NCI-H526 (cell line): Measurements from ENCODE around the gene SUSD1.
A peak's percentile ranks its signal among the peaks of the same experiment; 100 is the strongest.
"Not testable (repeated sequence)": the region's sequence is repeated elsewhere in the genome, so short reads cannot be mapped to it uniquely, and the experiment has no call there.

Experiments used
- DNase-seq, 2 experiments: peaks; one replicate each; lab custom pipeline; 2025; lab: John Stamatoyannopoulos, UW

The SUSD1 gene

DNA sequence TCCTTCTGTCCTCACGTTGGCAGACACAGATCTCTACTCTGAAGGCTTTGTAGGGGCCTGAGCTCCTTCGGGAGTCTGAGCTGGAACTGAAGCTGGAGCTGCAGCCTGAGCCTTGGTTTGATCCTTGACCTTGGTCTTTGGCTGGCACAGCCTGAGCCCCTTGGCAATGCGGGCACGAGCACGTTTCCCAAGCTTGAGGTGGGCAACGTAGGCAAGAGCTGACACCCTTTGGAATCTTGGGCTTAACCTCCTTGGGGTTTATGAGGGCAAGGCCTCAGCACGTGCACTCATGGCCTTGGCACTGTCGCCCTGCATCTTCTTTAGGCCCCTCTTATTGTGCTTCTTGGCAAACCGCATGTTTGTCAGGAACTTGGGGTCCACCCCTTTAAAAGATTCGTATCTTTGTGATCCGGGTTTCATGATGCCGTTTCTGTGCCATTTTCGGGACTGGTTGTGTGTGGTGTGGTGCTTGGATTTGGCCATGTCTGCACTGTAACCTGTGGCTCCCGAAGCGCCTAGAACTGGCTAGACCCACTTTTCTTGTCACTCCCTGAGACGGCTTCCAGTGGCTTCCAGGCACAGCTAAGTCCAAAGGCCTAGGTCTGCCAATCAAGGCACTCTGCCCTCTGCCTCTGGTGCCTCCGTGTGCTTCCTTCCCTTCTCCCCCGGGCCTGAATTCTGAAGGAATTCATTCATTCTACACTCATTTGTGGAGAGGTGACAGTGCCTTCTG is 1.4 kb downstream of the SUSD1 start:
- DNase-seq: no peak

- DNase-seq: no peak
These were observed 4.1 kb downstream of the SUSD1 start for GRCh38 chr9:112170968-112171367.

DNA sequence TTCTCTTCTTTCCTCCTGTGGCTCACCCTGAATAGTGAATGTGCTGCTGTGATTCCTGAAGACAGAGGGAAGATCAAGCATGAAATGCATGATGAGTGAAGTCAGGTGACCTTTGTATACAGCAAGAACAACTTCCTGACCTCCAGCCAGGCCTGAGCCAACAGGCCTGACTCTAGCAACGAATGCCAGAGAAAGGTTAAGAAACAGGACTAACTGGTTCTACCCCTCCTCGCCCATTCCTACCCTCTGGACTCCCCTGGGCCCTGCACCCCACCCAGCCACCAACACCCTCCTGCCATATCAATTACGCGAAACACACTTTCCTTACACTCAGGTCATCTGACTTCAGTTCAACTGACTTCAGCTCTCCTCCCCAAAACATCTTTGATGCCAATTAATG is 4.9 kb downstream of the SUSD1 start:
- peak in 1 of 2 experiments; percentile 44 for DNase-seq

DNA sequence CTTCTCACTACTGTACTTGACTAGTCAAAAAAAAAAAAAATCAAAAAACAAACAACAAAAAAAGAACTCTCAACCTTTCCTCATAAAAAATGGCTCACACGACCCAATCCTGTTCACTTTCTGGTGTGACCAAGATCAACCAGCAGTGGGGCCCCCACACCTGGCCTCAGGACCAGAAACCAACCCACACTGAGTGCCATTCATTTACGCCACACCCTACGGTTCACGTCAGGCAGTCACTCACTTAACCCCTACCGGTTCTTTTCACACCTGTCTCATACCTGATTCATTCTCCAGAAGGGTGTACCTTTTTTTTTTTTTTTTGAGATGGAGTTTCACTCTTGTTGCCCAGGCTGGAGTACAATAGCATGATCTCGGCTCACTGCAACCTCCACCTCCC is 5.7 kb downstream of the SUSD1 start:
- no peak for DNase-seq

GRCh38 chr9:112168197-112168596 is 6.9 kb downstream of the SUSD1 start:
- peak in 1 of 2 experiments; percentile 8 for DNase-seq

DNA sequence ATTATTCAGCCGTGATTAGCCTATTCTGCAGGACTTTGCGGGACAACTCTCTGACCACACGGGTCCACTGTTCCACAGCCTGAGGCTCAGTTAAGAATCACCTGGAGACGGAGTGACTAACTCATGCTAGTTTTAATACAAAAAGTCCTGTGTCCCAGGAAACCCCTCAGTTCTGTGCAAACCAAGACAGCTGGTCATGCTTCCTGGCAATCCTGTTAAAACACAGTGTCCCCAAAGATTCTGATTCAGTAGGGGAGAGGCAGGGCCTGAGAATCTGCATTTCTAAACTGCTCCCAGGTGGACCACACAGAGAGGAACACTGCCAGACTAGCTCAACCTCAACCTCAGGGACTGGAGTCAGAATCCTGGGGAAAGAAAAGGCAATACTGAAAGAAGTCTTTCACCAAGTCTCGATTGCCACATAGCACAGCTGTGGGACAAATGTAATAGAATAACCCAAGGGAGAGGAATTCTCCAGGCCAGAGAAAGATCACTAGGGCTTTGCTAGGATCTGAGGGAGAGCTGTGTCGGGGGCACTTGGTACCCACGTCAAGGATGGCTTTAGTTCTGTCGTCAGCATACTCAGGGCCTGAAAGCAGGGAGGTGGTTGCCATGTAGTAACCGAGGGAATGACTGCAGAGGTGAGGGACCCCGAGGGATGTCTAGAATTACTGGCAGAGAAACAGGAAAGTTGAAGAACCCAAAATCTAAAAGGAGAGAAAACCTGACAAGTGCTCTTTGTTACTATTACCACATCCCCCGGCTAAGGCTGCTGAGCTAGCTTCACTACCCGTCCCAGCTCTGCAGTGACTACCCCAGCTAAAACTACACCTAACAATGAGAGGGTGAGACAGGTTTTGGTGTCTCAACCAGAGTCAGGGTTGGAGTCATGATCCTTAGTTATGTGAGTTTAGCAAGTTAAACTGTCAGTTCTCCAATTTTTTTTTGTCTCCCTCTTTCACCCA is 8.6 kb downstream of the SUSD1 start:
- DNase-seq: no peak

GRCh38 chr9:112162621-112163413 is 12.3 kb downstream of the SUSD1 start:
- no peak for DNase-seq

- DNase-seq: no peak
These were observed 15.3 kb downstream of the SUSD1 start for GRCh38 chr9:112159781-112160180.

GRCh38 chr9:112158656-112159367 is 16.3 kb downstream of the SUSD1 start:
- DNase-seq: no peak

GRCh38 chr9:112157961-112158360 is 17.1 kb downstream of the SUSD1 start:
- no peak for DNase-seq

DNA sequence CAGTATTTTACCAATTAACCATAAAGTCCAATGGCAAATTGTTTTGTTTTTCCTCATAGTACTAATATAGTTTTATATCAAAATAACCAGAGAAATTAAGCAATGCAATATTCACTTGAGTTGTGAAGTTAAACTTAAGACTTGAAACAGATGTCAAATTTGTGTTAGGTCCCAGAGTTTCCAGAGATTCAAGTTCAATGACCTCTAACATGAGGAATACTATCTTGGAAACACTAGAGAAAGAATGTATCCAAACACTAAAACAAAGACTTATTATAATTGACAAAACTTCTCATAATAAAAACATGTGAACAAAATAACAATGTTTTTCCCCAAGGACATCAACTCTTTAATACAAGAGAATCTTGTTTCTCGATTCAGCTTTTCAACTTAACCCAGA is 18.0 kb downstream of the SUSD1 start:
- no peak for DNase-seq

DNA sequence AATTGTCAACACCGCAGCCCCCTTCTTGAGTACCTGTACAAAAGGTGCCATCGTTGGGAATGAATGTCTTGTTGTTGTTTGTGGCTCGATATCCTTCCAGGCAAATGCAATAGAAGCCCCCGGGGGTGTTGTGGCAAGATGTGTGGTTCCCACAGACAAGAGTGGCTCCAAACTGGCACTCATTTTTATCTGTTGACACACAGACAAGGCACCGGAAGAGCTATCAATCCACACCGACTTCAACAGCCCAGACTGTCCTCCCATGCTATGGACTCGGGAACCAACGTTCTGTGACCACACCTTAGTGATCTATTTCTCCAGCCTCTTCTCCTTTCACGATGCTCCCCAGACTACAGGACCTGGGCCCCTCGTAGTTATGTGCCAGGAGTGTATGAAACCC is 25.9 kb downstream of the SUSD1 start:
- DNase-seq: no peak

- DNase-seq: no peak
These were observed 29.2 kb downstream of the SUSD1 start for GRCh38 chr9:112145886-112146285.

GRCh38 chr9:112144807-112145206 is 30.3 kb downstream of the SUSD1 start:
- DNase-seq: no peak

- DNase-seq: no peak
These were observed 32.7 kb downstream of the SUSD1 start for GRCh38 chr9:112142420-112142819.

DNA sequence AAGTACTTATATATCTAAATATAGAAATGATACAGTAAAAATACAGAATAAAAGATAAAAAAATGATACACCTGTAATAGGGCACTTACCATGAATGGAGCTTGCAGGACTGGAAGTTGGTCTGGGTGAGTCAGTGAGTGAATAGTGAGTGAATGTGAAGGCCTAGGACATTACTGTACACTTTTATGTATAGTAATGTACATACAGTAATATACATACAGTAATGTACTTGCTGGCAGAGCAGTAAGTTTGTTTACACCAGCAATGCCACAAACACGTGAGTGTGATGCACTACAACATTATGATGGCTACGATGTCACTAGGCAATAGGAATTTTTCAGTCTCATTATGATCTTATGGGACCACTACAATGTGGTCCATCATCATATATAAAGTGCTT is 34.2 kb downstream of the SUSD1 start:
- DNase-seq: no peak

- no peak for DNase-seq
These were observed 38.0 kb downstream of the SUSD1 start for GRCh38 chr9:112137066-112137465.

GRCh38 chr9:112135706-112136105 is 39.4 kb downstream of the SUSD1 start:
- DNase-seq: no peak

DNA sequence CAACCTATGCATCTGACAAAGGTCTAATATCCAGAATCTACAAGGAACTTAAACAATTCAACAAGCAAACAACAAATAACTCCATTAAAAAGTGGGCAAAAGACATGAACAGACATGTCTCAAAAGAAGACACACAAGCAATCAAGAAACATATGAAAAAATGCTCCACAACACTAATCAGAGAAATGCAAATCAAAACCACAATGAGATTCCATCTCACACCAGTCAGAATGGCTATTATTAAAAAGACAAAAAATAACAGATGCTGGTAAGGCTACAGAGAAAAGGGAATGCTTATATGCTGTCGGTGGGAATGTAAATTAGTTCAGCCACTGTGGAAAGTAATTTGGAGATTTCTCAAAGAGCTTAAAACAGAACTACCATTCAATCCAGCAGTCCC is 41.3 kb downstream of the SUSD1 start:
- not testable (repeated sequence) for DNase-seq

DNA sequence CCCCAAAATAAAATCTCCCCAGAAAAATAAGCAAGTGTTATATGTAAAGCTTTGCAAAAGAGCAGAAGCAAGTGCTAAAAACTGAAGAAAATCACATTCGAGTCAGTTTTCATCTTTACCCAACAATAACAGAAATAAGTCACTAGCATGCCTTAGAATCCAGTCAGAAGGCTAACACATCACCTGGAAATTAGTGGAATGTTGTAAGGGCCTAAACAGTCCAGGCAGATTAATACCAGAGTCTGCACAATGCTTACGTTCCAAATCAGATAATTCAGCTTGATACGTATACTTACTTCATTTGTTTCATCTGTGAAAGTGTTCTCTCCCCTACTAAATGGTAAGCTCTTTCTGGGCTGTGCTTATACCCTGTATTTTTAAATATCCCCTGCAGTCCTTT is 42.7 kb downstream of the SUSD1 start:
- no peak for DNase-seq

- DNase-seq: no peak
These were observed 44.1 kb downstream of the SUSD1 start for GRCh38 chr9:112130997-112131396.

DNA sequence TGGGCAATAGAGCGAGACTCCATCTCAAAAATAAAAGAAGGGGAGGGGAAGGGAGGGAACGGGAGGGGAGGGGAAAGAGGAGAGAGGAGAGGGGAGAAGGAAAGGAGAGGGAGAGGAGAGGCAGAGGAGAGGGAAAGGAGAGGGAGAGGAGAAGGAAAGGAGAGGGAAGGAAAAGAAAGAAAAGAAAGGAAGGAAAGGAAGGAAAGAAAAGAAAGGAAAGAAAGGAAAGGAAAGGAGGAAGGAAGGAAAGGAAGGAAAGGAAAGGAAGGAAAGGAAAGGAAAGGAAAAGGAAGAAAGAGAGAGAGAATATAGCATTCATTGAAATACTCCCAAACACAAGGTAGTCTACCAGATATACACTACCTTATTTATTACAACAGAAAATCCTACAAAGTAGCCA is 44.8 kb downstream of the SUSD1 start:
- no peak for DNase-seq
